PC-9 (cell line): ENCODE results near the gene YY2.

ENCODE experiments used
- EZH2 ChIP-seq: fragments of 200-600 bp; sonication (generic); IDR thresholded peaks from 2 replicates; pipeline ENCODE4 v1.8.0; 2017; ENCODE audit warnings: antibody characterized with exemption, low read depth
- TF ChIP-seq, protein P1 (sequence below): fragments of 200-600 bp; sonication (generic); conservative IDR thresholded peaks from 2 replicates; pipeline ENCODE4 v1.6.1; 2017; ENCODE audit warnings: mixed run types, antibody characterized with exemption, mild to moderate bottlenecking, moderate library complexity

DNA sequence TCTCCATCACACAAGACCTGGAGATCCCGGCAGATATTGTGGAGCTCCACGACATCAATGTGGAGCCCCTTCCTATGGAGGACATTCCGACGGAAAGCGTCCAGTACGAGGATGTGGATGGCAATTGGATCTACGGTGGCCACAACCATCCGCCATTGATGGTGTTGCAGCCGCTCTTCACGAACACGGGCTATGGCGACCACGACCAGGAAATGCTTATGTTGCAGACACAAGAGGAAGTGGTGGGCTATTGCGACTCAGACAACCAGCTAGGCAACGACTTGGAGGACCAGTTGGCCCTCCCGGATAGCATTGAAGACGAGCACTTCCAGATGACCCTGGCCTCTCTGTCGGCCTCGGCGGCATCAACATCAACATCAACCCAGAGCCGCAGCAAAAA is 717 bp downstream of the YY2 start:
- TF ChIP-seq, protein P1, sequence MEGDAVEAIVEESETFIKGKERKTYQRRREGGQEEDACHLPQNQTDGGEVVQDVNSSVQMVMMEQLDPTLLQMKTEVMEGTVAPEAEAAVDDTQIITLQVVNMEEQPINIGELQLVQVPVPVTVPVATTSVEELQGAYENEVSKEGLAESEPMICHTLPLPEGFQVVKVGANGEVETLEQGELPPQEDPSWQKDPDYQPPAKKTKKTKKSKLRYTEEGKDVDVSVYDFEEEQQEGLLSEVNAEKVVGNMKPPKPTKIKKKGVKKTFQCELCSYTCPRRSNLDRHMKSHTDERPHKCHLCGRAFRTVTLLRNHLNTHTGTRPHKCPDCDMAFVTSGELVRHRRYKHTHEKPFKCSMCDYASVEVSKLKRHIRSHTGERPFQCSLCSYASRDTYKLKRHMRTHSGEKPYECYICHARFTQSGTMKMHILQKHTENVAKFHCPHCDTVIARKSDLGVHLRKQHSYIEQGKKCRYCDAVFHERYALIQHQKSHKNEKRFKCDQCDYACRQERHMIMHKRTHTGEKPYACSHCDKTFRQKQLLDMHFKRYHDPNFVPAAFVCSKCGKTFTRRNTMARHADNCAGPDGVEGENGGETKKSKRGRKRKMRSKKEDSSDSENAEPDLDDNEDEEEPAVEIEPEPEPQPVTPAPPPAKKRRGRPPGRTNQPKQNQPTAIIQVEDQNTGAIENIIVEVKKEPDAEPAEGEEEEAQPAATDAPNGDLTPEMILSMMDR = no peak
- no peak for TF ChIP-seq EZH2
